Erythroblast (primary cell): ENCODE results near the gene NPHS1.

Experiments used
- DNase-seq, 2 experiments: peaks; one replicate each; lab custom pipeline; 2025; lab: John Stamatoyannopoulos, UW
- GATA1 ChIP-seq: IDR thresholded peaks from 2 replicates; pipeline ENCODE4 v1.6.1; 2011; ENCODE audit warnings: low read depth, mild to moderate bottlenecking, control low read depth, low read length, moderate library complexity
- POLR2A ChIP-seq: IDR thresholded peaks from 2 replicates; pipeline ENCODE4 v1.6.1; 2011; ENCODE audit warnings: mild to moderate bottlenecking, low read length

The NPHS1 gene

DNA sequence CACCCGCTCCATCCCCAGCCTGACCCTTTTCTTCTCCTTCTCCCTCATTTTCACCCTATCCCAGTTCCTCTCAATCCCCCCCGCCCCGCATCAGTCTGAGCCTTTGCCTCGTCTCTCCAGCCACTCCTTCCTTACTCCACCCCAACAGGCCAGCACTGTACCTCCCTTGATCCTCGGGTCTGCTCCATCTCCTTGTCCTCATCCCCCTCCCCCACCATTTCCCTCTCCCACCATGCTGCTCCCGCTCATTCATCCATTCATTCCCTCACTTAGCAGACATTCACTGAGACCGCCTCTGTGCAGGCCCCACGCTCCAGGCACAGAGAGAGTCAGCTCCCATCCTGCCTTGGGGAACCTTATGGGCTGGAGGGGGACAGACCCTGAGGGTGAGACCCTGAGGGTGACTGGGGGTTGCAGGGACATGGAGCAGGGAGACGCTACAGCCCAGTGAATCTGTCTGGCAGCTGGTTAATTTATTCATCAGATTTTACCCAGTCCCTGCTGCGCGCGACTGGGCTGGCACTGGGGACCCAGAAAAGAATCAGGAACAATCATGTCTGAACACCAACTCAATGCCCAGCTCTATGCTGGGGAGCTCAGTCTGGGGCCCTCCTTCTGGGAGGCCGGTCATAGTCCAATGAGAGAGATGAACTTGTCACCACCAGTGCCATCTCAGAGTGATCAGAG, 76.1 kb downstream of the NPHS1 start:
- DNase-seq, result no peak
- no peak for TF ChIP-seq GATA1
- TF ChIP-seq POLR2A, result no peak
